Lower leg skin (tissue), 3 donors: Measurements from ENCODE around the gene TRAPPC2L.

Experiments
- POLR2A ChIP-seq, 2 donors: fragments of 450-650 bp; IDR thresholded peaks; one replicate each; pipeline ENCODE4 v1.6.1; 2016 to 2017; ENCODE audit warnings: antibody characterized with exemption in 2 of 2, mild to moderate bottlenecking in 1 of 2, moderate library complexity in 1 of 2
- TF ChIP-seq, protein P1 (sequence below), 3 donors: fragments of 450-650 bp; IDR thresholded peaks; one replicate each; pipeline ENCODE4 v1.5.1; 2016; ENCODE audit warnings: antibody characterized with exemption in 3 of 3, mild to moderate bottlenecking in 3 of 3, moderate library complexity in 2 of 3

DNA sequence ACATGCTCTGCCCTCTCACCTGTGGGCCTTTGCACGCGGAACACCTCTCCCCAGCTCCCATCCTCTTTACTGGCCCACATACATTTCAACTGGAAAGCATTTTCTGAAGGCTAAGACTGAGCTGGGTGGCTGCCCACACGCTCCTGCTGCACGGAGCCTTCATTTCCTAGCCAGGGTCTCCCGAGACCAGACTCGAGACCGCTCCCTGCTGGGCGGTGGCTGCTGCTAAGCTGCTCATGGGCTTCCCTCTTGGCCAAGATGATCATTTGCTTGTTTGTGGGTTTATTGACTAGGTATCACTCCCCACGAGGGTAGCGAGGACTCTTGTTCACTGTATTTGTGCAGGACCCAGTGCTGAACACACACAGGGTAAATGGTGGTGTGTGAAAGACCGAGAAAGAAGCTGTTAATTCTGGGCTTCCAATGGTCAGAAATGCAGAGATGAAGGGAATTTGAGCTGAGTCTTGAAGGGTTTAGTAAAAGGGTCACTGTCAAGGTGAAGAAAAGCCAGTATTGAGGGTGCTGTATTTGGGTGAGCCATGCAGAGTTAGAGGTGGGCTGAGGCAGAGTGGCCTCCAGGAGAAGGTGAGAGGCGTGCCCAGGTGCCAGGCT is 907 bp downstream of the TRAPPC2L start:
- TF ChIP-seq, protein P1, sequence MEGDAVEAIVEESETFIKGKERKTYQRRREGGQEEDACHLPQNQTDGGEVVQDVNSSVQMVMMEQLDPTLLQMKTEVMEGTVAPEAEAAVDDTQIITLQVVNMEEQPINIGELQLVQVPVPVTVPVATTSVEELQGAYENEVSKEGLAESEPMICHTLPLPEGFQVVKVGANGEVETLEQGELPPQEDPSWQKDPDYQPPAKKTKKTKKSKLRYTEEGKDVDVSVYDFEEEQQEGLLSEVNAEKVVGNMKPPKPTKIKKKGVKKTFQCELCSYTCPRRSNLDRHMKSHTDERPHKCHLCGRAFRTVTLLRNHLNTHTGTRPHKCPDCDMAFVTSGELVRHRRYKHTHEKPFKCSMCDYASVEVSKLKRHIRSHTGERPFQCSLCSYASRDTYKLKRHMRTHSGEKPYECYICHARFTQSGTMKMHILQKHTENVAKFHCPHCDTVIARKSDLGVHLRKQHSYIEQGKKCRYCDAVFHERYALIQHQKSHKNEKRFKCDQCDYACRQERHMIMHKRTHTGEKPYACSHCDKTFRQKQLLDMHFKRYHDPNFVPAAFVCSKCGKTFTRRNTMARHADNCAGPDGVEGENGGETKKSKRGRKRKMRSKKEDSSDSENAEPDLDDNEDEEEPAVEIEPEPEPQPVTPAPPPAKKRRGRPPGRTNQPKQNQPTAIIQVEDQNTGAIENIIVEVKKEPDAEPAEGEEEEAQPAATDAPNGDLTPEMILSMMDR (IDR thresholded peaks at IDR 0.05) = no peak
- TF ChIP-seq POLR2A (IDR thresholded peaks at IDR 0.05) = no peak
